Colonic mucosa (tissue), 4 donors: ENCODE results near the gene ANKRD66. TPM values are rescaled to one million over a fixed set of nuclear protein-coding genes. Genes with fewer than 3 reads are reported as not detected.
A peak's percentile ranks its signal among the peaks of the same experiment; 100 is the strongest.

Source experiments
- DNase-seq: peaks from one replicate; pipeline ENCODE4 v3.0.0-alpha.2; 2020
- H3K27ac ChIP-seq: fragments of 200-600 bp; one replicate; pipeline ENCODE4 v1.8.0; 2021
- H3K27me3 ChIP-seq: fragments of 200-600 bp; one replicate; pipeline ENCODE4 v1.8.0; 2021
- H3K36me3 ChIP-seq: fragments of 200-600 bp; one replicate; pipeline ENCODE4 v1.8.0; 2021
- H3K4me1 ChIP-seq: fragments of 200-600 bp; one replicate; pipeline ENCODE4 v1.8.0; 2021; ENCODE audit warnings: mild to moderate bottlenecking
- H3K4me3 ChIP-seq: fragments of 200-600 bp; one replicate; pipeline ENCODE4 v1.8.0; 2021
- H3K9ac ChIP-seq, 2 donors: one replicate each; pipeline ENCODE4 v1.7.0; 2013; ENCODE audit warnings: control low read depth in 2 of 2, low read depth in 2 of 2, low read length in 2 of 2
- H3K9me3 ChIP-seq: fragments of 200-600 bp; one replicate; pipeline ENCODE4 v1.8.0; 2021
- CTCF ChIP-seq: fragments of 200-600 bp; IDR thresholded peaks from one replicate; pipeline ENCODE4 v1.8.0; 2022; ENCODE audit warnings: antibody characterized with exemption, mild to moderate bottlenecking
- intact Hi-C: fragments of 100-400 bp; cut with DNase I; formaldehyde crosslinking; loops from one replicate; pipeline ENCODE4 v1.14.1; 2022
- total RNA-seq, 2 donors: library from RNA; stranded (reverse); fragmentation: NEBNext Ultra II Directional in 1 of 2; extraction: Animal tissue kit (Norgen Biotek cat#: 25700) in 1 of 2; gene quantifications; one replicate each; pipeline ENCODE4 v1.2.1, GENCODE V29; 2021
- donor health status: healthy.
- donor health status: DM: no; HTN: no; CAD: no.
- donor health status: DM: no; HTN: no; CAD: no.

Gene ANKRD66
- total RNA-seq, 2 donors from 2014 or later = not detected

- Histone ChIP-seq H3K9ac (no peak overlapping the region), H3K36me3 (no peaks in the 10 kb centered on the region), H3K27ac (no peak overlapping the region), H3K27me3 (no peaks in the 10 kb centered on the region), H3K4me1 (no peaks in the 10 kb centered on the region), H3K4me3 (no peak overlapping the region), H3K9me3 (no peaks in the 10 kb centered on the region)
- DNase-seq = no peak
- no peak for TF ChIP-seq CTCF
- intact Hi-C loops = loop anchor here (5.0 kb wide), 1 partner anchor 367 kb away; no protein-coding TSS in a partner anchor
Observed at GRCh38 chr6:46784535-46784934, 37.8 kb downstream of the ANKRD66 start.

- Histone ChIP-seq H3K9ac (no peak overlapping the region), H3K27ac (no peak overlapping the region), H3K4me3 (no peak overlapping the region), H3K4me1 (no peaks in the 10 kb centered on the region), H3K36me3 (no peaks in the 10 kb centered on the region), H3K9me3 (no peaks in the 10 kb centered on the region), H3K27me3 (no peaks in the 10 kb centered on the region)
- intact Hi-C loops = no loop called here
- no peak for TF ChIP-seq CTCF
- no peak for DNase-seq
Observed at GRCh38 chr6:46787871-46788540, 41.3 kb downstream of the ANKRD66 start.

- Histone ChIP-seq H3K27me3 (no peaks in the 10 kb centered on the region), H3K4me1 (no peaks in the 10 kb centered on the region), H3K27ac (peak overlapping the region; percentile 73), H3K9me3 (no peaks in the 10 kb centered on the region), H3K4me3 (no peak overlapping the region), H3K9ac (no peak overlapping the region), H3K36me3 (no peaks in the 10 kb centered on the region)
- intact Hi-C loops = no loop called here
- DNase-seq = no peak
- no peak for TF ChIP-seq CTCF
Observed at GRCh38 chr6:46788791-46789190, 42.1 kb downstream of the ANKRD66 start.

- Histone ChIP-seq H3K9me3 (no peaks in the 10 kb centered on the region), H3K9ac (no peak overlapping the region), H3K27me3 (no peaks in the 10 kb centered on the region), H3K4me3 (no peak overlapping the region), H3K36me3 (no peaks in the 10 kb centered on the region), H3K4me1 (no peaks in the 10 kb centered on the region), H3K27ac (peak overlapping the region; percentile 73)
- intact Hi-C loops = no loop called here
- peak; percentile 46 for DNase-seq
- no peak for TF ChIP-seq CTCF
Observed at GRCh38 chr6:46789434-46790354, 43.0 kb downstream of the ANKRD66 start.

GRCh38 chr6:46790355-46790874, 43.7 kb downstream of the ANKRD66 start:
- TF ChIP-seq CTCF = no peak
- DNase-seq = no peak
- H3K27me3 ChIP-seq = no peaks in the 10 kb centered on the region
- H3K27ac ChIP-seq = peak overlapping the region; percentile 73
- H3K4me3 ChIP-seq = no peak overlapping the region
- no peaks in the 10 kb centered on the region for H3K36me3 ChIP-seq
- H3K9ac ChIP-seq = peak overlapping the region in 1 of 2 donors; percentile 6
- no peaks in the 10 kb centered on the region for H3K9me3 ChIP-seq
- intact Hi-C loops = no loop called here
- no peaks in the 10 kb centered on the region for H3K4me1 ChIP-seq
